GM19351 (cell line): ENCODE measurements around the gene GAPDHS.

Experiments used
- ATAC-seq: cut with Tn5 transposase; IDR thresholded peaks from one replicate; pipeline ENCODE4 v1.9.1; 2021; ENCODE audit warnings: mild to moderate bottlenecking, moderate library complexity; ENCODE audit not compliant: unreplicated experiment

The GAPDHS gene

DNA sequence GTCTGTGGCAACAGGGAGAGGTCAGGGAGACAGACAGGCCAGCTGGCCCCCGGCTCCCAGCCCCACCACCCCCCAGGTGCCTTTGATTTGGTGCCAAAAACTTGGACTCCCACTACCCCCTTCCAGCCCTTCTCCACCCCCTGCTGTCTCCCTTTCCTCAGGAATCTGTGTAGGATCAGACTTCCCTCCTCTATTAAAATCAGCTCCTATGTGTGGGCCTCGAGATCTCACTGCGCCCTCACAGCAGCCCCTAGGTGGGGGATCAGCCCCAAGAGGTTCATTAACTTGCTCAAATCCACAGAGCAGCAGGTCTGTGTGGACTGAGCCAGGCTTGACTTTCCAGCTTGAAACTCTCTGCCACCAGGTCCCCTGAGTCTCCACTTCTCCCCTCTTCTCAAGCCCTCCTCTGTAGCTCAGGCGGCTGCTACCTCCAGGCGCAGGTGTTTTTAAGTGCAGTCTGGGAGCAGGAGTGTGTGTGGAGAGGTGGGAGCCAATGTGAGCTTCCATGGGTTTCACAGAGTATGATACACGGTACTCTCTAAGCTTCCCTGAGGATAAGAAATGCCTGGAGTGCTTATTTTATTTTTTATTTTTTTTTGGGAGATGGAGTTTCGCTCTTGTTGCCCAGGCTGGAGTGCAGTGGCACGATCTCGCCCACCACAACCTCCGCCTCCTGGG is 1.7 kb downstream of the GAPDHS start:
- no peak for ATAC-seq

DNA sequence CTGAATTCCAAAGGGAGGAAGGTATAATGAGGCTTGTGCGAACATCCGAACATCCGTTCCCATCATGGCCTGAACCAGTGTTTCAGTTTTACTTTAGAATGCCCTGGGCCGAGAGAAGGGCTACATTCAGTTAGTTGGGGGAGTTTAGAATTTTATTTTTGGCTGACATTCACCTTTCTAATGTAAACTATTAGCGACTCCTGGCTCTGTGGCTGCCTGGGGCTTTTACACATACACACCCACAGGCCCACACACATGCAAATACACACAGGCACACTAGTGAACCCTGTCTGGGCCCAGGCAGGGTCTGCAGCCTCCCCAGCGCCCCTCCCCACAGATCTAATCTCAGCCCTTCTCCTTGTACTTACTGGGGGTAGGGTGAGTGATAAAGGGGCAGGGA is 6.1 kb downstream of the GAPDHS start:
- no peak for ATAC-seq

DNA sequence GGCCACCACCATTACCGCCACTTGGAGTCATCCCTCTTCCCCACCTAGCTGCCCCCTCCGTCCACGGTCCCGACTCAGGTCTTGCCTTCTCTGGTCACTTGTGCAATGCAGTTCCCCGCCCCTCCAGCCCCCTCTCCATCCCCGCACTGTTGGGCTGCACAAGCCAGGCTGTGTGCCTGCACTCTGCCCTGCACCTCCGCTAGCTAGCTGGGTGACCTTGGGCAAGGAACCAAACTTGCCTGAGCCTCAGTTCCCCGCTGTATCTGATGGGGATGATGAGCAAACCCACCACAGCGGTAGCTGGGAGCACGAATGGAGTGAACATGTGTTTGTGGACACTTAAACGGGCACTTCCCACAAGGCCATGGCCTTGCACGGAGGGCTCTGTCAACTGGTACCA is 6.6 kb downstream of the GAPDHS start:
- ATAC-seq = no peak

DNA sequence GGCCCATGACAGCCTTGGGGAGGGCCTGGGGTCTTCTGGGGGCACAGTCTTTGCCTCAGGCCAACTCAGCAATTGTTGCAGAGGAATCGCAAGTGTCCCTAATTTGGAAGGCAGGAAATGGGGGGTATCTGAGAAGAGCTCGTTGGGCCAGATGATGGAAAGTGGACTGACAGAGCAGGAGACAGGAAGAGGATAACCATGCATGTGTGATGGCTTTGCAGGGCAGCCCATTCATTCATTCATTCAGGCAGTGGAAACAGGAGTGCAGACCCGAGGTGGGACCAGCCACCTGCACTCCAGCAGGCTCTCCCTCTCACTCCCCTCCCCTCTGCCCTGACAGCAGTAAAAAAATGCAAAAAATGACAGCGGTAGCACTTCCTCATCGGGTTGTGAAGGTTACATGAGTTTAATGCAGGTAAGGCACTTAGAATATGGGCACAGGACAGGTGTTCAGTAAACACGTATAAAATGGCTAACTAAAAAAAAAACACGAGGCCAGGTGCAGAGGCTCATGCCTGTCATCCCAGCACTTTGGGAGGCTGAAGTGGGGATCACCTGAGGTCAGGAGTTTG is 7.2 kb downstream of the GAPDHS start:
- ATAC-seq = no peak

DNA sequence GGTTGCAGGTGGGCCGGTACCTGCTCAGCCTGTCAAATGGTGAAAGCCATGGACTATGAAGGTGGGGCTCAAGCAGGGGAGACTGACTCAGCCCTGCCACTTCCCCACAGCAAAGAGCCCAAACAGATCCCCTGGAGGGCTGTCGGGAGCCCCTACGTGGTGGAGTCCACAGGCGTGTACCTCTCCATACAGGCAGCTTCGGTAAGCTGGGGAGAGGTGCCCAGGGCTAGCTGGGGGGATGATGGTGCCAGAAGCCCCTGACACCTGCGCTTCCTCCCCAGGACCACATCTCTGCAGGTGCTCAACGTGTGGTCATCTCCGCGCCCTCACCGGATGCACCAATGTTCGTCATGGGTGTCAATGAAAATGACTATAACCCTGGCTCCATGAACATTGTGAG is 9.0 kb downstream of the GAPDHS start:
- ATAC-seq = no peak

DNA sequence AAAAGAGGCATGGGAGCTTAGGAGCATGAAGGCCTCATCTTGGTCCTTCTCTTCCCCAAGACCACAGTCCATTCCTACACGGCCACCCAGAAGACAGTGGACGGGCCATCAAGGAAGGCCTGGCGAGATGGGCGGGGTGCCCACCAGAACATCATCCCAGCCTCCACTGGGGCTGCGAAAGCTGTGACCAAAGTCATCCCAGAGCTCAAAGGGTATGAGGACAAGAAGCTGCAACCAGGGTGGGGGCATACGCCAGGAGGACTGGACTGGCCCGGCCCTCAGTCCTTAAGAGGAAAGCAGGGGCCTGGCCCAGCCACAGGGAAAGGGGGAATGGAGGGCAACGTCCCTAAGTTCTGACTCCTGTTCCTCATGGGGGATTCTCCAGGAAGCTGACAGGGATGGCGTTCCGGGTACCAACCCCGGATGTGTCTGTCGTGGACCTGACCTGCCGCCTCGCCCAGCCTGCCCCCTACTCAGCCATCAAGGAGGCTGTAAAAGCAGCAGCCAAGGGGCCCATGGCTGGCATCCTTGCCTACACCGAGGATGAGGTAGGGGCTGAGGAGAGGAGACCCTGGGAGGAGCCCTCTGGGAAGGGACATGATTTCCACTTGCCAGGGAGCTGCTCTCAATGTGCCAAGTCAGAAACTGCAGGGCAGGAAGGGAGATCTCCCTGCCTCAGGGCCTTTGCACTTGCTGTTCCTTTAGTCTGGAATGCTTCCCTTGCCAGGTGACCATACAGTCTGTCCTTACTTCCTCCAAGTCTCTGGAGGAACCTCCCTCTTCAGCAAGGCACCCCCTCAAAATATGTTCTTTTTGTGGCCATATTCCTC is 10.2 kb downstream of the GAPDHS start:
- no peak for ATAC-seq

DNA sequence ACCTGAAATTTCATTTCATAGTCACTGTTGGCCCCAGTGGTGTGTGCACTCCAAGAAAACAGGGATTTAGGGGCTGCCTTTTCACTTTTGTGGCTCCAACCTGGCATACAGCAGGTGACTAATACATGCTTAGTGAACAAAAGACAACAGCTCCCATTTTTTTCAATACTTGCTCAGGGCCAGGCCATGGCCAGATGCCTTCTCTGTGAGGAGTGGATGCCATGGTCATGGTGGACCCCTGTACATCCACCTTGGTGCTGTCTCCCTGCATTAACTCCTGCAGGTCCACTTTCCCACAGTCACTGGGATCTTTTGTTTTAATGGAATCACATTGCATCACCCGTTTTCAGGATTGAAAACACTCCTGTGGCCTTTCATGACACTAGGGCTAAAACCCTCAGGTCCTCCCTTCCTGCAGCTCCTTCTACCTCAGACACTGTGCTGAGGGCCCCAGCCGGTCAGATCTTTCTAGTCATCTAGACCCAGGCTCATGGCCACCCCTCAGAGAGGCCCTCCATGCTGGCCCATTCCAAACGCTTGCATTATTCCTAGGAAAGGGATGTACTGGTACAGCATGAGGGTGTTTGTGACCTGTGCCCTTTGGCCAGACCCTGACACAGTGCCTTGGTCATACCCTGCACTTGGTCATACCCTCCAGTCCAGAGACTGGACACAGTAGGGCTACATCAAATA is 11.0 kb downstream of the GAPDHS start:
- ATAC-seq = no peak

DNA sequence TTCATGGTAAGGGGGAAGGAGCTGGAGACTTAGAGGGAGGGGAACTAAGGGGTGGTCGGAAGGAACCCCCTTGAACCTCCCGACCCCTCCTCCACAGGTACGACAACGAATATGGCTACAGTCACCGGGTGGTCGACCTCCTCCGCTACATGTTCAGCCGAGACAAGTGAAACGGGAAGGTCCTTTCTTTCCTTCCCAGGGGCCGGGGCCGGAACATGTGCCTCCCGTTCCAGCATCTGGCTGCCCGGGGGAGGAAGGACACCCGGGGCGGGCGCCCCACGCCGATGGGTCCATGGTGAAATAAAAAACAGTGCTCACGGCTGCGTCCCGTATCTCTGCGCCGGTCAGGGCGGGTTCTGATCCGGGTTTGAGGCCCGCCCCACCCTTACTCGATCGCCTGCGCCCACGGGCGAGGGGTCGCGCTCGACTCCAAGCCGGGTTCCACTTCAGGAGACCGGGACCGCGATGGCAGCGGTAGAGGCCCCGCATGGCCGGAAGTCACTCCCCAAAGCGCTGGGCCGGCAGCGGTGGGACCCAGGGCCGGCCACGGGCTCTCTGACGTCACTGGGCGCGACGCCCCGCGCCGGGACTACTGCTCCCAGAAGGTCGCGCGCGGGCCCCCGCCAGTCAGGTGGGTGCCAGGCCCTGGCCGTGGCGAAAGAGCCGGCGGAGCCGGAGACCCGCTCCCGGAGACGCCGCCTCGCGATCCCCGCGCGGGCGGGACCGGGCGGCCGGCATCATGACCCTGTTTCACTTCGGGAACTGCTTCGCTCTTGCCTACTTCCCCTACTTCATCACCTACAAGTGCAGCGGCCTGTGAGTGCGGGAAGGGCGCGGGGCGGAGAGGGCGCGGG is 12.0 kb downstream of the GAPDHS start, which contains the start of gene TMEM147:
TMEM147 (plus strand) TSS at position 626 of the 854 bp plus-strand sequence; CDS start at position 740, 114 bp downstream.
- ATAC-seq = peak; percentile 76

DNA sequence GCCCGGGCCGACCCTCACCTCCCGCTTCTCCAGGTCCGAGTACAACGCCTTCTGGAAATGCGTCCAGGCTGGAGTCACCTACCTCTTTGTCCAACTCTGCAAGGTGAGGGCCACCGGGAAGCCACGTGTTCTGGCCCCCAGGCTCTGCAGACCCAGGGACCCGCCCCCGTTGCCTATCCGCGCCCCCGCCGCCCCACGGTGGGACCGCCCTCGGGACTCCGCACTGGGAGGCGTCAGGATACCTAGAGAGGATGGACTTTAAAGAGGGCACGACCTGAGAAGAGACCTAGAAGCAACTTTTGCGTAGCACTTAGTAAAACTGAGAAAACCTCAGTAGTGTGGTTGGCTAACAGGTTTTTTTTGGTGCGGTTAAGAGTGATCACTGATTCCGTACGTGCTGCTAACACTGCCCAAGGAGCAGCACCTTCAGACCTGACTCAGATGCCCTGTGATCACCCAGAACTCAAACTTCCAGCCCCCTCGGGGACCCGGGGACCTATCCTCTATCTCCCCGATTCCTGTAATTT is 12.7 kb downstream of the GAPDHS start:
- peak; percentile 54 for ATAC-seq

DNA sequence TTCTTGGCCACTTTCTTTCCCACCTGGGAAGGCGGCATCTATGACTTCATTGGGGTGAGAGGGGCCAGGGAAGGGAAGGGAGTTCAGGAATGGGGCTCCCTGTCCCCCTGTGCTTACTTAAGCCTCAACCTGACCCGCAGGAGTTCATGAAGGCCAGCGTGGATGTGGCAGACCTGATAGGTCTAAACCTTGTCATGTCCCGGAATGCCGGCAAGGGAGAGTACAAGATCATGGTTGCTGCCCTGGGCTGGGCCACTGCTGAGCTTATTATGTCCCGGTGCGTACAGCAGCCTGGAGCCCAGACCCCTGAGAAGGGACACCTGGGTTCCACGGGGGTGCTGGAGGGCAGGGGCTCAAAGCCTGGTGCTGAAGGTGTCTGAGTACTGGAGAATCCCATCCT is 13.3 kb downstream of the GAPDHS start:
- no peak for ATAC-seq

DNA sequence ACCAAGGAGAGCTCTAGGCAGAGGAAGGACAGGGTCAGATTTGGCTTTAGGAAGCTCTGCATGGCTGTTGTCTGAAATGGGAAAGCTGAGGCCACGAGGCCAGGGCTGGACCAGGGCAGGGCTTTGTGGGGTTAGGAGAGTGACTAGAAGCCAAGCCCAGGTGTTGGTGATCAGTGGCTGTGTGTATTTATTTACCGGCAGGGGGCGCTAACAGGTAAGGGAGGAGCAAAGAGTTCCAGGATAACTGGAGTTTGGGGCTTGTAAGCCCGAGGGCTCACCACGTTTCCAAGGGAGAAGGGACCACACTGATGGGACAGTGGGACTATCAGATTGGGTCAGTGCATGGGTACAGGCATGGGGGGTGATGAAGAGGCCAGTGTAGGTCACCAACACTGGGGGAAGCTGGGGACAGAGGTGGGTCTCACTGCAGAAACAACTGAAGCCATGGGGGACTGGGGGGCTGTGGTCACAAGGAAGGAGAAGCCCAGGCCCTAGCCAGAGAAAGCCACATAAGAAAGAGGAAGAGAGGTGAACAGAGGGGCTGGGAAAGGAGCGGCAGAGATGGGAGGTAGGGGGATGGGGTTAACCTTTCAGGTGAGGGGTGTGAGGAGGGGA is 16.0 kb downstream of the GAPDHS start:
- no peak for ATAC-seq

DNA sequence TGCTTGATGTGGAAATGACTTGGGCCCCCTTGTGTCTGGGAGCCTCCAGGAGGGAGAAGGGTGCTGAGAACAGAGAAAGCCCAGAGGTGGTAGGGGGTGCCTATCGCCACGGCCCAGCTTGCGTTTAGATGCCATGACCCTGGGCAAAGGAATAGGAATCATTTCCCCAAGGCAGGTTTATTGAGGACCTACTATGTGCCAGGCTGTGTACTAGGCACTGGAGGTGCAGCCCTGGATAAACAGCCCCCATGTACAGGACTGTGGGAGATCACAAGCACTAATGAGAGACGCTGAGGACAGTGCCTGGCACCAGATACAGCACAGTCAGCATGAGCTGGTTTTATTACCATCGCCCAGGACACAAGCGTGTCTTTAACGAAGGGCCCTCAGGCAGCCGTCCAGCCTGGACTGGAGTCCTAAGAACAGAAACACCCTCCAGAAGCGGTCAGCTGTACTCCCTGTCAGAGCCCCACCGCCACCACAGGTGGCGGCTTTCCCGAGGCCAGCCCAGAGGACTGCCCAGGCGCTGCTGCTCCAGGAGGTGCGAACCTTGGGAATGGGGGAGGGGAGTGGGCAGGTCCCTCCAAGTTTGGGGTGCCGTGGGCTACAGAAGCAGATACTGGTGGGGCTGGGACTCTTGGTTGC is 16.7 kb downstream of the GAPDHS start:
- ATAC-seq = no peak

DNA sequence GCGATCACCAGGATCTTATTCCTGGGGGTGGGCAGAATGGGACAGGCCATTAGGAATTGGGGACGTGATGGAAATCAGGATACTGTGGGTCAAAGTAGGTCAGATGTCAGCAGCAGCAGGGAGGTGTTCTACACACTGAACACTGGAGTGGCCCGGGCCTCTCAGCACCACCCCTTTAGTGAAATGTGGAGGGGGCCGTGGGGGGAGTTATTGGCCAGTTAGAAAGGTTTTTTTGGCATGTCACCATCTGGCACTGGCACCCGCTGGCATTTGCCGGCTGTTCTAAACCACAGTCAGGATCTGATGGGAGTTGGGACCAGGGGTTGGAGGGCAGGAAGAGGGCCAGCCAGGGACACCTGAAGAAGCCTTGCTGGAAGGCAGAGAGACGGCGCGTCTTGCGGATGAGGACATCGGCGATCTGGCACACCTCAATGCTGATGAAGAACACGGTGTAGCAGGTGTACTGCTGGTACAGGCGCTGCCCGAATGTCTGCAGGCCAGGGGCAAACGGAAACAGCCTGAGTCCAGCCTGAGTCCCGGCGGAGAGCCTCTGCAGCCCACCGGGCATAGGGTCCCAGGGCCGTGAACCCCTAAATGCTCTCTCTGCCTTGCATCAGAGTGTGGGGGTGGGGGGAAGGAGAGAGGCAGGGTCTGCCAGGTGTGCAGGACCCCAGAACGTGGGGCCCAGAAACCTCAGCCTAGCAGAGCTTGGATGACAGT is 18.0 kb downstream of the GAPDHS start:
- ATAC-seq = no peak

DNA sequence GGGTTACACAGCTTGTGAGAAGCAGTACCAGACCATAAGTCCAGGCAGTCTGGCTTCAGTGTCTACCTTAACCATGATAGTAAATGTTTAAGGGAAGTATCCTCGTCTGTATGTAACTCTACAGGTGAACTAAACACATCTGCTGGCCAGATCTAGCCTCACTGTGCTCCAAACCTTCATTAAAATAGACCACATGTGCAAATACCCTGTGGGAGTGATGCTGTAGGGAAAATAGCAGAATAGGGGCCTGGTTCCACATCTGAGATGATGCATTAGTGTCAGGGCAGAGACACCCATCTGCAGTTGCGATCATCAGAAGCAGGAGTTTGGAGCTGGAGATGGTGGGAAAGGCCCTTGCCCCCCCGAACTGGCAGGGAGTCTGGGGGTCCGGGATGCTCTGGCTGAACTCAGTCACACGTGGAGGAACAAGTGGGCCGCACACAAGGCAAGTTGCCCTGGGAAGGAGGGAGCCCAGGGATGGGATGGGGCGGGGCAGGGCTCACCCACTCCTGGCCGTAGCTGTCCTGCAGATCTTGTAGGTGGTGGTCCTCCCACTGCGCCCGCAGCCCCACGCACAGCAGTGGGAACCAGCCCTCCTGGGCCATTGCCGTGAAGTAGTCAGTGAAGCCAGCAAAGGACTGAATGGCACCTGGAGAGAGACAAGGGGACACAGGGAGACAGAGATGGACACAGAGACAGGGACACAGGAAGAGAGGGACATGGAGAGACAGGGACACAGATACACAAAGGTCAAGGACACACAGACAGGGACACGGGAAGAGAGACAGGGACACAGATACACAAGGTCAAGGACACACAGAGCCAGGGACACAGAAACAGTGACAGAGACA is 19.5 kb downstream of the GAPDHS start:
- ATAC-seq = no peak

DNA sequence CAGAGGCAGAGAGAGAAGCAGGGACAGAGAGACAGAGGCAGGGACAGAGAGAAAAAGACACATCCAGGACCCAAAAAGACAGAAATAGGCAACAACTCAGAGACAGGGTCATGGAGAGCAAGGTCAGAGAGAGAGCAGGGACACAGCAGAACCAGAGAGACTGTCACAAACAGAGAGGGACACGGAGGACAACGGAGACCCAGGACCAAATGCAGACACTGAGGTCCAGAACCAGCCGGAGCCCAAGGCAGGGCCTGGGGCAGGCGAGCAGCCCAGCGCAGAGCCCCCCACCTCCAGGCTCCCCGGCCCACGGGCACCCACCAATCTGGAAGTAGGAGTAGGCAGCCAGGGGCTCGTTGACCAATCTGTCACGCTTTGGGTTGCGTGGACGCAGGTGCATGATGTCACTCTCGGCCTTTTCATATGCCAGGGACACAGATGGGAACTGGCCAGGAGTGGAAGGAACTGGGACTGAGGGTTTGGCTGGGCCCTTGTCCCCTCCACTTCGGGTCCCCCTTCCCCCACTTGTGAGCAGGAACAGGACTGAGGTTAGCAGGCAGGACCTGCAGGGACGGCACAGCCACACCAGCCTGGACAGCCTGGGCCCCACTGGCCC is 20.2 kb downstream of the GAPDHS start:
- no peak for ATAC-seq

DNA sequence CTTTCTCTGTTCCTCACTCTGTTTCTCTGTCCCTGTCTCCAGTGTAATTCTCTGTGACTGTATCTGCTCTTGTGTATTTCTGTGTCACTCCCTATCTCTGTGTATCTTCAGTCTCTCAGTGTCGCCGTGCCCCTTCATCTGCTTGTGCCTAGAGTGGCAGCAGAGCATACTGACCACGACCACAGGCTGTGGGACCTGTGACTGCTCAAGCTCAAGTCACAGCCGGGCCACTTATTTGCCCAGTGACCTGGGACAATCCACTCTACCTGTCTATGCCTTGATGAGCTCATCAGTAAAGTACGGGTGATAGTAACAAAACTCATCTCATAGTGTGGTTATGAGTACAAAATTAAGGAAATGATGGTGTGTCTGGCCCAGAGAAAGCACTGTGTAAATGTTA is 20.8 kb downstream of the GAPDHS start:
- no peak for ATAC-seq

DNA sequence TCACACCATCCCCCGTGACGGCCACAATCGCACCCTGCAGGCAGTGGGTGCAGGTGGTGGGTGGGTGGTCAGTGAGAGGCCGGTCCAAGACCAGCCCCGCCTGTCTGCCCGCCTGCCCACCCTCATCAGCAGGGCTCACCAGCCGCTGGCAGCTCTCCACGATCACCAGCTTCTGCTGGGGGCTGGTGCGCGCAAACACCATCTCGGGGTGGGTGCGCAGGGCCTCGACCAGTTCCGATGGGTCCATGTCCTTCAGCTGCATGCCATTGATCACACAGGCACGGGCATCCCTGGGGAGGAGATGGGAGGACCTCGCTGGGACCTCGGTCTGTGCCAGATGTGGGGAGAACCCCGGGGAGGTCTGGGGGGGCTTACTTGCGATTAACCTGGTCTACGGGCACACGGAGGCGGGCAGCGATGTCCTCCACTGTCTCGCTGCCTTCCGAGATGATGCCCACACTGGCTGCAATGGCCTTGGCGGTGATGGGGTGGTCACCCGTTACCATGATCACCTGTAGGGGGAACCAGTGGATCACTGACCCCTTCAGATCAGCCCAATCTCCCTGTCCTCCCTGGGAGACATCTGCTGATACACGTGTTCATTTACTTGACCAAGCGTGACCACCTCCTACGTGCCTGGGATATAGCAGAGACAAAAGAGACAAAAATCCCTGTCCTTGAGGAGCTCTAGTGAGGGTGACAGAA is 22.2 kb downstream of the GAPDHS start:
- no peak for ATAC-seq
